ENCODE data around the gene FOXJ1.

GRCh38 chr17:76188213-76189016, 47.4 kb upstream of the FOXJ1 start:
- TF ChIP-seq, protein P1, sequence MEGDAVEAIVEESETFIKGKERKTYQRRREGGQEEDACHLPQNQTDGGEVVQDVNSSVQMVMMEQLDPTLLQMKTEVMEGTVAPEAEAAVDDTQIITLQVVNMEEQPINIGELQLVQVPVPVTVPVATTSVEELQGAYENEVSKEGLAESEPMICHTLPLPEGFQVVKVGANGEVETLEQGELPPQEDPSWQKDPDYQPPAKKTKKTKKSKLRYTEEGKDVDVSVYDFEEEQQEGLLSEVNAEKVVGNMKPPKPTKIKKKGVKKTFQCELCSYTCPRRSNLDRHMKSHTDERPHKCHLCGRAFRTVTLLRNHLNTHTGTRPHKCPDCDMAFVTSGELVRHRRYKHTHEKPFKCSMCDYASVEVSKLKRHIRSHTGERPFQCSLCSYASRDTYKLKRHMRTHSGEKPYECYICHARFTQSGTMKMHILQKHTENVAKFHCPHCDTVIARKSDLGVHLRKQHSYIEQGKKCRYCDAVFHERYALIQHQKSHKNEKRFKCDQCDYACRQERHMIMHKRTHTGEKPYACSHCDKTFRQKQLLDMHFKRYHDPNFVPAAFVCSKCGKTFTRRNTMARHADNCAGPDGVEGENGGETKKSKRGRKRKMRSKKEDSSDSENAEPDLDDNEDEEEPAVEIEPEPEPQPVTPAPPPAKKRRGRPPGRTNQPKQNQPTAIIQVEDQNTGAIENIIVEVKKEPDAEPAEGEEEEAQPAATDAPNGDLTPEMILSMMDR (IDR thresholded peaks at IDR 0.05; ENCODE audit: low read depth, low read length), result no peak
- no peak for TF ChIP-seq EZH2phosphoT487 (IDR thresholded peaks at IDR 0.05; ENCODE audit: low read depth)
